Measurements from ENCODE around the gene TMEM198.

Gene TMEM198

GRCh38 chr2:219548990-219549389, 5.2 kb downstream of the TMEM198 start:
- H3K27me3 ChIP-seq (ENCODE audit: insufficient read depth, poor library complexity, severe bottlenecking): no peaks in the 10 kb centered on the region
- ATAC-seq (ENCODE audit: low read depth) (no peak), DNase-seq (ENCODE audit: low spot score) (no peak)
- H3K9me3 ChIP-seq (ENCODE audit: severe bottlenecking): no peaks in the 10 kb centered on the region
- H3K36me3 ChIP-seq (ENCODE audit: low read depth): no peaks in the 10 kb centered on the region
- no peaks in the 10 kb centered on the region for H3K4me1 ChIP-seq (ENCODE audit: insufficient read depth, poor library complexity, severe bottlenecking)
- no peak overlapping the region for H3K27ac ChIP-seq (ENCODE audit: poor library complexity, severe bottlenecking)
- TF ChIP-seq CTCF (IDR thresholded peaks at IDR 0.05; ENCODE audit: poor library complexity, severe bottlenecking): no peak
- no peak overlapping the region for H3K4me3 ChIP-seq (ENCODE audit: severe bottlenecking)

DNA sequence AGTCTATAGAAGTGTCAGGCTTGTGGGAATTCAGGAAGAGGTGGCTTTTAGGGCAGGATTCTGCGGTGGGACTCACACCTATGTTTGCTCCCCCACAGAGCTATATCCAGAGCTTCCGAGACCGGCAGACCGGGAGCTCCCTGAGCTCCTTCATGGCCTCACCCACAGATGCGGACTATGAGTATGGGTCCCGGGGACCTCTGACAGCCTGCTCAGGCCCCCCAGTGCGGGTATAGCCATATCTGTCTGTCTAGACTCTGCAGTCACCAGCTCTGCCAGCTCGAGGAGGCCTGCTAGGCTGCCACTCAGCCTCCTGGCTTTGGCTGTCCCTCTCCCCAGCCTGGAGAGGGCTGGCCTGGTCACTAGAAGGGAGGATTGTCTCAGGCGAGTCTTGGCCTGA, 5.8 kb downstream of the TMEM198 start:
- H3K36me3 ChIP-seq (ENCODE audit: low read depth): no peaks in the 10 kb centered on the region
- no peaks in the 10 kb centered on the region for H3K4me1 ChIP-seq (ENCODE audit: insufficient read depth, poor library complexity, severe bottlenecking)
- no peak overlapping the region for H3K4me3 ChIP-seq (ENCODE audit: severe bottlenecking)
- H3K9me3 ChIP-seq (ENCODE audit: severe bottlenecking): no peaks in the 10 kb centered on the region
- no peaks in the 10 kb centered on the region for H3K27me3 ChIP-seq (ENCODE audit: insufficient read depth, poor library complexity, severe bottlenecking)
- ATAC-seq (ENCODE audit: low read depth): no peak
- no peak for TF ChIP-seq CTCF (IDR thresholded peaks at IDR 0.05; ENCODE audit: poor library complexity, severe bottlenecking)
- no peak for DNase-seq (ENCODE audit: low spot score)
- H3K27ac ChIP-seq (ENCODE audit: poor library complexity, severe bottlenecking): no peak overlapping the region

GRCh38 chr2:219551441-219552381, 7.9 kb downstream of the TMEM198 start:
- TF ChIP-seq CTCF (IDR thresholded peaks at IDR 0.05; ENCODE audit: poor library complexity, severe bottlenecking): no peak
- Histone ChIP-seq H3K4me3 (ENCODE audit: severe bottlenecking) (peak overlapping the region; percentile 61), H3K27ac (ENCODE audit: poor library complexity, severe bottlenecking) (peak overlapping the region; percentile 12), H3K4me1 (ENCODE audit: insufficient read depth, poor library complexity, severe bottlenecking) (no peaks in the 10 kb centered on the region), H3K36me3 (ENCODE audit: low read depth) (no peaks in the 10 kb centered on the region), H3K9me3 (ENCODE audit: severe bottlenecking) (no peaks in the 10 kb centered on the region), H3K27me3 (ENCODE audit: insufficient read depth, poor library complexity, severe bottlenecking) (no peaks in the 10 kb centered on the region)
- DNase-seq (ENCODE audit: low spot score): no peak
- peak; percentile 43 for ATAC-seq (ENCODE audit: low read depth)

GRCh38 chr2:219552382-219553167, 8.7 kb downstream of the TMEM198 start:
- H3K36me3 ChIP-seq (ENCODE audit: low read depth): no peaks in the 10 kb centered on the region
- peak overlapping the region; percentile 12 for H3K27ac ChIP-seq (ENCODE audit: poor library complexity, severe bottlenecking)
- H3K4me1 ChIP-seq (ENCODE audit: insufficient read depth, poor library complexity, severe bottlenecking): no peaks in the 10 kb centered on the region
- no peak for TF ChIP-seq CTCF (IDR thresholded peaks at IDR 0.05; ENCODE audit: poor library complexity, severe bottlenecking)
- ATAC-seq (ENCODE audit: low read depth) (peak; percentile 83), DNase-seq (ENCODE audit: low spot score) (peak; percentile 87)
- H3K4me3 ChIP-seq (ENCODE audit: severe bottlenecking): peak overlapping the region; percentile 61
- H3K9me3 ChIP-seq (ENCODE audit: severe bottlenecking): no peaks in the 10 kb centered on the region
- H3K27me3 ChIP-seq (ENCODE audit: insufficient read depth, poor library complexity, severe bottlenecking): no peaks in the 10 kb centered on the region
